Measurements from ENCODE around the gene UCP2.
"Not testable (repeated sequence)": the region's sequence is repeated elsewhere in the genome, so short reads cannot be mapped to it uniquely, and the experiment has no call there.

The UCP2 gene

GRCh38 chr11:73939096-73939495 lies 43.5 kb downstream of the UCP2 start:
- no peak overlapping the region for H3K4me2 ChIP-seq (ENCODE audit: low read depth, low read length, poor library complexity, severe bottlenecking)
- H2AFZ ChIP-seq (ENCODE audit: low read length): no peak overlapping the region
- H3K27me3 ChIP-seq (ENCODE audit: insufficient read depth, low read length, poor library complexity, severe bottlenecking): no peaks in the 10 kb centered on the region
- H3K36me3 ChIP-seq (ENCODE audit: insufficient read depth, low read length): no peaks in the 10 kb centered on the region
- TF ChIP-seq, protein P1, sequence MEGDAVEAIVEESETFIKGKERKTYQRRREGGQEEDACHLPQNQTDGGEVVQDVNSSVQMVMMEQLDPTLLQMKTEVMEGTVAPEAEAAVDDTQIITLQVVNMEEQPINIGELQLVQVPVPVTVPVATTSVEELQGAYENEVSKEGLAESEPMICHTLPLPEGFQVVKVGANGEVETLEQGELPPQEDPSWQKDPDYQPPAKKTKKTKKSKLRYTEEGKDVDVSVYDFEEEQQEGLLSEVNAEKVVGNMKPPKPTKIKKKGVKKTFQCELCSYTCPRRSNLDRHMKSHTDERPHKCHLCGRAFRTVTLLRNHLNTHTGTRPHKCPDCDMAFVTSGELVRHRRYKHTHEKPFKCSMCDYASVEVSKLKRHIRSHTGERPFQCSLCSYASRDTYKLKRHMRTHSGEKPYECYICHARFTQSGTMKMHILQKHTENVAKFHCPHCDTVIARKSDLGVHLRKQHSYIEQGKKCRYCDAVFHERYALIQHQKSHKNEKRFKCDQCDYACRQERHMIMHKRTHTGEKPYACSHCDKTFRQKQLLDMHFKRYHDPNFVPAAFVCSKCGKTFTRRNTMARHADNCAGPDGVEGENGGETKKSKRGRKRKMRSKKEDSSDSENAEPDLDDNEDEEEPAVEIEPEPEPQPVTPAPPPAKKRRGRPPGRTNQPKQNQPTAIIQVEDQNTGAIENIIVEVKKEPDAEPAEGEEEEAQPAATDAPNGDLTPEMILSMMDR (conservative IDR thresholded peaks at IDR 0.05; ENCODE audit: low read length): no peak
- TF ChIP-seq EZH2phosphoT487 (IDR thresholded peaks at IDR 0.05; ENCODE audit: borderline replicate concordance): no peak
- no peaks in the 10 kb centered on the region for H3F3A ChIP-seq (ENCODE audit: low read depth)
- no peak overlapping the region for H3K4me3 ChIP-seq (ENCODE audit: low read length, poor library complexity, severe bottlenecking)
- no peaks in the 10 kb centered on the region for H3K9me2 ChIP-seq (replicated peaks; ENCODE audit: low read depth, low read length)
- H3K4me1 ChIP-seq (ENCODE audit: insufficient read depth, low read length, poor library complexity, severe bottlenecking): no peaks in the 10 kb centered on the region
- no peaks in the 10 kb centered on the region for H3K79me2 ChIP-seq (ENCODE audit: insufficient read depth, low read length)
- no peak overlapping the region for H3K9ac ChIP-seq (ENCODE audit: low read depth, low read length, poor library complexity, severe bottlenecking)
- H4K20me1 ChIP-seq (ENCODE audit: insufficient read depth, low read length, poor library complexity, severe bottlenecking): no peaks in the 10 kb centered on the region
- H3K9me3 ChIP-seq (ENCODE audit: insufficient read depth, low read depth, low read length): peaks cover 7% of the 10 kb centered on the region; the same call in 1 of the 2 replicates

GRCh38 chr11:73936047-73936446 lies 46.6 kb downstream of the UCP2 start:
- not testable (repeated sequence) for H3K36me3 ChIP-seq (ENCODE audit: insufficient read depth, low read length); H3K27me3 ChIP-seq (ENCODE audit: insufficient read depth, low read length, poor library complexity, severe bottlenecking); H3K9me3 ChIP-seq (ENCODE audit: insufficient read depth, low read depth, low read length); H3F3A ChIP-seq (ENCODE audit: low read depth); H3K4me2 ChIP-seq (ENCODE audit: low read depth, low read length, poor library complexity, severe bottlenecking); H4K20me1 ChIP-seq (ENCODE audit: insufficient read depth, low read length, poor library complexity, severe bottlenecking); H2AFZ ChIP-seq (ENCODE audit: low read length); H3K4me3 ChIP-seq (ENCODE audit: low read length, poor library complexity, severe bottlenecking); H3K9ac ChIP-seq (ENCODE audit: low read depth, low read length, poor library complexity, severe bottlenecking); H3K9me2 ChIP-seq (replicated peaks; ENCODE audit: low read depth, low read length); H3K4me1 ChIP-seq (ENCODE audit: insufficient read depth, low read length, poor library complexity, severe bottlenecking); H3K79me2 ChIP-seq (ENCODE audit: insufficient read depth, low read length)

GRCh38 chr11:73932781-73933180 lies 49.9 kb downstream of the UCP2 start:
- Histone ChIP-seq H3K9me3 (ENCODE audit: insufficient read depth, low read depth, low read length) (no peaks in the 10 kb centered on the region), H3K79me2 (ENCODE audit: insufficient read depth, low read length) (no peaks in the 10 kb centered on the region), H2AFZ (ENCODE audit: low read length) (no peak overlapping the region), H3K4me3 (ENCODE audit: low read length, poor library complexity, severe bottlenecking) (no peak overlapping the region), H4K20me1 (ENCODE audit: insufficient read depth, low read length, poor library complexity, severe bottlenecking) (no peaks in the 10 kb centered on the region), H3K4me1 (ENCODE audit: insufficient read depth, low read length, poor library complexity, severe bottlenecking) (no peaks in the 10 kb centered on the region), H3K4me2 (ENCODE audit: low read depth, low read length, poor library complexity, severe bottlenecking) (no peak overlapping the region), H3K27me3 (ENCODE audit: insufficient read depth, low read length, poor library complexity, severe bottlenecking) (no peaks in the 10 kb centered on the region), H3K9me2 (replicated peaks; ENCODE audit: low read depth, low read length) (no peaks in the 10 kb centered on the region), H3K9ac (ENCODE audit: low read depth, low read length, poor library complexity, severe bottlenecking) (no peak overlapping the region), H3F3A (ENCODE audit: low read depth) (no peaks in the 10 kb centered on the region), H3K36me3 (ENCODE audit: insufficient read depth, low read length) (peaks cover 16% of the 10 kb centered on the region; the same call in 1 of the 2 replicates)
- TF ChIP-seq, protein P1 (conservative IDR thresholded peaks at IDR 0.05; ENCODE audit: low read length): no peak
- no peak for TF ChIP-seq EZH2phosphoT487 (IDR thresholded peaks at IDR 0.05; ENCODE audit: borderline replicate concordance)

DNA sequence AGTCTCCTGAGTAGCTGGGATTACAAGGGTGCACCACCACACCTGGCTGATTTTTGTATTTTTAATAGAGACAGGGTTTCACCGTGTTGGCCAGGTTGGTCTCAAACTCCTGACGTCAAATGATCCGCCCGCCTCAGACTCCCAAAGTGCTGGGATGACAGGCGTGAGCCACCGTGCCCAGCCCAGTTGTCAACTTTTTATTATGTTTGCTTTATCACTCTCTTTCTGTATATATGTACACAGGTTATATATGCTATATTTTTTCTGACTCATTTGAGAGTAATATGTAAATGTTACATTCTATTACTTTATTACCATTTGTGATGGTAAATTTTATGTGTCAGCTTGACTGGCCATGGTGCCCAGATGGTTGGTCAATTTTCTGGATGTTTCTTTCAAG lies 50.7 kb downstream of the UCP2 start:
- H3K36me3 ChIP-seq (ENCODE audit: insufficient read depth, low read length): peaks cover 24% of the 10 kb centered on the region; the same call in 1 of the 2 replicates
- no peaks in the 10 kb centered on the region for H4K20me1 ChIP-seq (ENCODE audit: insufficient read depth, low read length, poor library complexity, severe bottlenecking)
- no peak overlapping the region for H3K4me2 ChIP-seq (ENCODE audit: low read depth, low read length, poor library complexity, severe bottlenecking)
- no peaks in the 10 kb centered on the region for H3K9me2 ChIP-seq (replicated peaks; ENCODE audit: low read depth, low read length)
- H3K79me2 ChIP-seq (ENCODE audit: insufficient read depth, low read length): no peaks in the 10 kb centered on the region
- TF ChIP-seq EZH2phosphoT487 (IDR thresholded peaks at IDR 0.05; ENCODE audit: borderline replicate concordance): no peak
- TF ChIP-seq, protein P1 (conservative IDR thresholded peaks at IDR 0.05; ENCODE audit: low read length): no peak
- no peak overlapping the region for H3K4me3 ChIP-seq (ENCODE audit: low read length, poor library complexity, severe bottlenecking)
- no peaks in the 10 kb centered on the region for H3K27me3 ChIP-seq (ENCODE audit: insufficient read depth, low read length, poor library complexity, severe bottlenecking)
- no peaks in the 10 kb centered on the region for H3K9me3 ChIP-seq (ENCODE audit: insufficient read depth, low read depth, low read length)
- no peak overlapping the region for H3K9ac ChIP-seq (ENCODE audit: low read depth, low read length, poor library complexity, severe bottlenecking)
- H3K4me1 ChIP-seq (ENCODE audit: insufficient read depth, low read length, poor library complexity, severe bottlenecking): no peaks in the 10 kb centered on the region
- H2AFZ ChIP-seq (ENCODE audit: low read length): no peak overlapping the region
- no peaks in the 10 kb centered on the region for H3F3A ChIP-seq (ENCODE audit: low read depth)

All from Loucy (cell line).